ENCODE data around the gene CDCA7L.
"Not testable (repeated sequence)": the region's sequence is repeated elsewhere in the genome, so short reads cannot be mapped to it uniquely, and the experiment has no call there.

Gene CDCA7L

DNA sequence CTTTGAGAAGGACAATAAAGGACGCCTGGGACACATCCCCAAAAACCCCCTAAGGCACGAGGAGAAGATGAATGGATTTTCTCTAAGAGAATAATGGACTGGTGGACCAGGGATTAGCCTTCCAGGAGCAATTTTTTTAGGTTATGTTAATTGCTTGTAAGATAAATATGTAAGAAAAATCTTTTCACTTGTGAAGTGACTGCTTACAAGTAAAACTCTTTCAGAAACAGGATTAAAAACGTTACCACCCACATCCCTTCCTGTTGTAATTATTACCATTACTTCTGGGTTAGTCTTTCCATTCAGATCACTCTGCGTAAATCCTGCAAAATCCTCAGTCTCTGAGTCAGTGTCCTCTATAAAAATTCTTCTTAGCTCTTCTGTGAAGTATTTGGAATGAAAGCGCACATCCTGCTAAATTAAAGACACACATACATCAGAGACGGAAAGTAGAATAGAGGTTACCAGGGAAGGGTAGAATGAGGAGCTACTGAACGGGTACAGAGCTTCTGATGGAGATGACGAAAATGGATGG is 34.3 kb downstream of the CDCA7L start:
- H3K4me3 ChIP-seq (ENCODE audit: low read depth, low read length): no peak overlapping the region

GRCh38 chr7:21910253-21910652 is 35.4 kb downstream of the CDCA7L start:
- H3K4me3 ChIP-seq (ENCODE audit: low read depth, low read length): no peak overlapping the region

DNA sequence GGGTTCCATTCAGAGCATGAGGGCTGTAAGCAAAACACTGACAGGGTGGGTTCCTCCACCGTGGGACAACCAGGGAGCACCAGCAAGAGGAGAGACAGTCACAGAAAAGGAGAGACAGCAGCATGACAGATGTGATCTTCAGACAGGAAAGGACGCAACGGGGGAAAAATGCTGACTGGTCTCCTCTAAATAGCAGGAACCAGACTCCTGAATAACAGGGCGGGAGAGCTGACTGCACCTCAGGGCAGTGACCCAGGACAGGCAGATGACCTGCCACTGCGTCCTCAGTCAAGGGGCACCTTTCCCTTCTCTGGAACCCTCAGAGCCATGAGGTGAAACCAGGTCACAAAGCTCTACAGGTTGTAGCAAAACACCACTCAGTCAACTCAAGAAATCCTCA is 37.0 kb downstream of the CDCA7L start:
- no peak overlapping the region for H3K4me3 ChIP-seq (ENCODE audit: low read depth, low read length)

DNA sequence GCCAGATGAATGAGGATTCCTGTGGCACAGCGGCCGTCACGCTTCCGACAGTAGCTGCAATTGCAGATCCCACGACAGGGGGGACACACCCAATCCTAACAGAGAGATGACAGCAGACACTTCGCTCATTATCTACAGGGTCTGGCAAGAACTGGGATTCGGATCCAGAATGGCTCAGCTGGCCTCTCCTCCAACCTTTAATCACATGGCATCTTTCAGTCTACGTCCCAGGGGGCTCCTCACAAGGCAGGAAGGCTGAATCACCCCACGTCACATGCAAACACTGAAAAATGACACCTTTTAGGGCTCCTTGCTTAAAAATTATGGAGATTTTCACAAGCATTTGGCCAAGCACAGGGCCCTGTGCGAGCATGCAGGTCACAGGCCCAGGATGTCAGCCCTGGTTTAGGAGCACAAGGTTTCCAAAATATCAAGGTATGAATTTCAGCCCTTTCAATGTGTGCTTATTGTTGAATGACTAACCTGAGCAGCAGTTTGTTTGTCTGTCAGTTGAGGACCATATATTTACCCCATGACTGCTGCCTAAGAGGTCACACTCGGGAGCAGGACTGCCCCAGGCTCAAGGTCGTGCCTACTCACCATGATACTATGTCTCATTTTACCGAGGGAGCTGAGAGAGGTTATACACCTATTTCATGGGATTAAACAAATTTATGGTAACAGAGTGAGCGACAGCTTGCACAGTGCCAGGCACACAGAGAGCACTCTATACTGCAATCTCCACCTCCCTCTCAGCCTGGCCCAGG is 42.5 kb downstream of the CDCA7L start:
- H3K4me3 ChIP-seq (ENCODE audit: low read depth, low read length): no peak overlapping the region

GRCh38 chr7:21902240-21902639 is 43.5 kb downstream of the CDCA7L start:
- H3K4me3 ChIP-seq (ENCODE audit: low read depth, low read length): no peak overlapping the region

GRCh38 chr7:21898265-21898930 is 47.3 kb downstream of the CDCA7L start:
- no peak overlapping the region for H3K4me3 ChIP-seq (ENCODE audit: low read depth, low read length)

DNA sequence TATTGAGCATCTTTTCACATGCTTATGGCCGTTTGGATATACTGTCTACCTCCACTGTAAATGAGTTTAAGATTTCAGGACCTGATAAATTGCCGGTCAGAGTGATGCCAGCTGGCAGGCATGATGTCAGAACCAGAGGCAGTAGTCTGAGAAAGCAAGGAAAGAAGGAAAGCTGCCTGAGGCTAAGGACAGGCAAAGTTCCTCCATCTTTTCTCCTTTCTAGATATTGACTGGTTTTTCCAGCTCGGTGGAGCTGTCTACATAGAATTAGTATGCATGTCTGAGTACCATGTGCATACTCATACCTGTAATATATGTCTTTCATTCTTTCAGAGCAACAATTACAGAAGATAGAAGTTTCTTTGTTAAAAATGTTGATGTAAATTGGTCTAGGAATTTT is 52.3 kb downstream of the CDCA7L start:
- H3K4me3 ChIP-seq (ENCODE audit: low read depth, low read length): no peak overlapping the region

- H3K4me3 ChIP-seq (ENCODE audit: low read depth, low read length): no peak overlapping the region
Measured at GRCh38 chr7:21891291-21891690, 54.4 kb downstream of the CDCA7L start.

DNA sequence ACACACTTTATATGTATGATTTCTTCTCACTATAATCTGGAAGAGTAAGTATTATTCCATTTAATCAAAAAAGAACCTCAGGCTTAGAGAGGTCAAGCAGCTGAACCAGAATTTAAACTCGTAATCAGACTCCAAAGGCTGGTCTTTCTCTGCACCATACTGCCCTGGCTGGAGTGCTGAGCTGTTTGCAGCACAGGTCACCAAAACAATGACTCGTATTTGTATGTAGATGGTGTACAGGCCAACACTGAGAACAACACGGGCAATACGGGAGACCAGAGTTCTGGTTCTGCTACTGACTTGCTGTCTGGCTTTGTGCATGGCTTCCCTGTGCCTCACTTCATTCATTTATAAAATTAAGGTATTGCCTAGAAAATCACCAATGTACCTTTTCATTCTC is 57.9 kb downstream of the CDCA7L start:
- H3K4me3 ChIP-seq (ENCODE audit: low read depth, low read length): no peak overlapping the region

DNA sequence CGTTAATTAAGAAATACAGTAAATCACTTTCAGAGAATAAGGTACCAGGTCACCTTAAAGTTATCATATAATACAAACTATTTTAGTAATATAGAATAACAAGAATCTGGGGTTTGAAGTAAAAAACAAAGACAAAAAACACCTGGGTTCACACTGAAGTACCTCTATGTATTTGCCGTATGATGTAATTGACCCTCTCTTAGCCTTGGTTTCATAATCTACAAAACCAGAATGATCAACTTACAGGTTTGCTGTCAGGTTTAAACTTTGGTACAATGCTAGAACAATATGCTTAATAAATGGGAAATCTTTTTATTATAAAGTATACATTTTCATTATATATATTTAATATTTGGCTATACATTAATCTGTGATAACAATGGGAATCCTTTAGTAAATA is 58.3 kb downstream of the CDCA7L start:
- H3K4me3 ChIP-seq (ENCODE audit: low read depth, low read length): no peak overlapping the region

DNA sequence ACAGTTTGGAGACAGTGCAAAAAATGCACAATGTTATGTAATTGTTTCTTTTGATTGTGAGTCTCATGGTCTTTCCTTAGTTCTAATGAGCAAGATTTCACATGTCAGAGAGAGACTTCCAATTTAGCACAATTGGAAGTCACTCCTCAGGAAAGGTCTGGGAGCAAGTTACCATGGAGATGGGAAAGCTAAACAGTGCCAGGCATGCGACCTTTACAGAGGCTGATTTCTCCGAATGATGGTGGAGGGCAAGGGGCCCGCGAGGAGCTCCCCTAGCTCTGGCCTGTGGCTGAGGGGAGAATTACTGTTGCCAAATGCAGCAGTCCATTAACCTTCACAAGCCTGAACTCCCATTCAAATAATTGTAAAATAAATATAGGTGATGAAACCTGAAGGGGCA is 59.3 kb downstream of the CDCA7L start:
- H3K4me3 ChIP-seq (ENCODE audit: low read depth, low read length): no peak overlapping the region

GRCh38 chr7:21884496-21884895 is 61.2 kb downstream of the CDCA7L start:
- no peak overlapping the region for H3K4me3 ChIP-seq (ENCODE audit: low read depth, low read length)

DNA sequence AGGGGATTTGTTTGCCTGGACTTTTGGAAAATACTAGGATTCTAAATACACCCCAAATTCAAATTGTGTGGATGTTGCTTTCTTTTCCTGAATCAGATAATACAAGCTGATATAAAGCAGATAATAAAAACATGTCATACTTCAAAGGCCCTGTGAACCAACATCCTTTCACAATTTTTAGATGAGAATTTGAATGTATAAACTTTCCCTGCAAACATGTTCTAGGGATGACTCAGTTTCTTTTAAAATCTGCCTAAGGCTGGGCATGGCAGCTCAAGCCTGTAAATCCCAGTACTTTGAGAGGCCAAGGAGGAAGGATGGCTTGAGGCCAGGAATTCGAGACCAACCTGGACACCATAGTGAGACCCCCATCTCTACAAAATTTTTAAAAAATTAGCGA is 62.2 kb downstream of the CDCA7L start:
- H3K4me3 ChIP-seq (ENCODE audit: low read depth, low read length): not testable (repeated sequence)

DNA sequence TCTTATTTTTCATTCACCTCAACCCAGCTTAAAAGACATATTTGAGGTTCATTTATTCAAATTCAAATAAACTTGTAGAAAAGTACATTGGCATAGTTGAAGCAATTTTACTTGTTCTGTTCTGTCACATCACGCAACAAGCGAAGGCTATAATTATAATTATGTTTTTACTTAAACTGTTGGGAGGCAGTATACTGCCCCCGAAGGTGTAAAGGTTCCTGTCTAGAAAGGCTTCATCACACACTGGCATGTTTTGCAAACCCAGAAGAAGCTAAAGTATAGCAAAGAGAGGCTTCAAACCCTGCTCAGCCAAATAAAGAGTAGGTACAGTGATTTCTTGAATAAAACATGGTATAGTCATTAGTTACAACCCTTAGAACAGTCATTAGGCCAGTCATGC is 62.6 kb downstream of the CDCA7L start:
- H3K4me3 ChIP-seq (ENCODE audit: low read depth, low read length): no peak overlapping the region

DNA sequence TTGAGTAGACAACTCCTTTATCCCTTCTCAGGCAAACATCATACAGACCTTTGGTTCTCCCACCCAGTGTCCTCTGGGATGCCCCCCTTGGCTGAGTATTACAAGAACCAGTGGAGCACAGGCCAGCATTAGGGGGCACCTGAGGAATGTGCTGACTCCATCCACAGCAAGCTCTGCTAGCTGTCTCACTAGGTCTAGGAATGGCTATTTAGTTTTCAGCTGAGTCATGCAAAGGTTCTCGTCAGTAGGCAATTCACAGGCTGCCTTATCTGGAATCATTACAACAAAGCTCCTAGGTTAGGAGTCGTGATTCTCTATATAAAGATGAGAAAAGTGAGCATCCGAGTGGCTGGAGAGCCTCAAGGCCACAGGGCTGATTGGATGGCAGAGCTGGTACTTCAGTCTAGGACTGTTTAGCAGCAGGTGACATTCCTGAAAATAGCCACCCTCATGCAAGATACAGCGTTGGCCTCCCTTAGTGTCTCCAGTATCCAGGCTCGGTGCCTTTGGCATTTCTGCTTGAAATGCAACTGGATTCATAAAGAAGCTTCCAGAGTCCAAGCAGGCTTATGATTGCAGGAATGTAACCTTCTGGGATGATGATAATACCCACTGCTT is 75.8 kb downstream of the CDCA7L start:
- H3K4me3 ChIP-seq (ENCODE audit: low read depth, low read length): no peak overlapping the region

DNA sequence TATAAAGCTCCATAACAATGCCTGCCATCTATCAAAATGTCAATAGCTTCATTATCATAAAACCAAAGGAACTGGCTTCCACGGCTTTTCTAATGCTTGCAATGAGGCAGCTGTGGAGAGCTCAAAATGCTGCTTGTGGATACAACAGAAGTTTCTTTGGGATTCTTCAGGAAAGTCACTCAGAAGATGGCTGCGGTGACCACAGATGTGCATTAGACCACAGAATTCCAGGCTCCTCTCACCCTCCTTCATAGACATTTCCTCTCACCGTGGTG is 77.2 kb downstream of the CDCA7L start:
- no peak overlapping the region for H3K4me3 ChIP-seq (ENCODE audit: low read depth, low read length)

DNA sequence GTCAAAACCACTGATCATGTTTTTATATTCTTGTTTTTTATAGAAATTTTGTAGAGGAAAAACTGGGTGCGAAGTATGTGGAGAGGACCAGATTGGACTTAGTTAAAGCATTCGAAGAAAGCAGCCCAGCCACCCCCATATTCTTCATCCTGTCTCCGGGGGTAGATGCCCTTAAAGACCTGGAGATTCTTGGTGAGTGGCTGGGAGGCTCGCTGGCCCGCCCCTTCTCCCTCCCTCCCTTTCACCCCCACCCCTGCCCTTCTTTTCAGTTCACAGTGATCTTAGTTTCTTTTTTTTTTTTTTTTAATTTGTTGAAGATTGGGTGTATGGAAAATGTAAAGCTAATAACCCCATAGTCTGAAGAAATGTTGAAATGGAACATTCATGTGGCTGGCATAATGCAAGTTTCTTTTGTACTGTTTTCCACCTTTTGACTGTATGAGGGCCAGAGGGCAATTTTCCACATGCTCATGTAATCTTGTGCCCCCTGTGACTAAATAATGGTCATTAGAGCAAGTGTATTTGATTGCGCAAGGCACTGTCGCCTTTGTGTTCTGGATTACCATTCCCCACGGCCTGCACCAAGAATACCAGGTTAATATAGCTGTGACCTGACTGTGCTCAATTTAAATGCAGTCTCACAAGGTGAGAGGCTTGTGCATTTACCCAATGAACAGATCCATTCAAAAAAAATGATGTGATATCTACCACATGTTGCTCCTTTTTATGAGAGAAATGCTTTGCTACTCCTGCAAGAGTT is 77.7 kb downstream of the CDCA7L start:
- no peak overlapping the region for H3K4me3 ChIP-seq (ENCODE audit: low read depth, low read length)

DNA sequence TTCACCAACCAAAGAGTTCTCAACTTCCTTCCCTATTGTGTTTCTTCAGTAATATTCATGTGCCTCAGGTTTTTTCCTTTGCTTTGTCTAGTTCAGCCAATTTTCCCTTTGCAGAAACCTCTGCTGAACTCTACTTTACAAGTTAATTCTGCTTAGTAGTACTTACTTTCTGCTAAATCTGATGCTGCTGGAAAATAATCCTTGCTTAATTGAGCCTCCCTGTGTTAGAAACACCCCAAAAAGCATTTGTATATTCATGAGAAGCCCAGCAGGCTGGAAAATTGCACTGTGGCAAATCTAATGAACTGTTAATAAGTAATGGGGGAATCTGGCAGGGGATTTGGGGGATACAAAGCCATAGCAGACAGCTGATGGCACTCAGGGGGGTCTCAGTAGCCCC is 78.5 kb downstream of the CDCA7L start:
- H3K4me3 ChIP-seq (ENCODE audit: low read depth, low read length): no peak overlapping the region

DNA sequence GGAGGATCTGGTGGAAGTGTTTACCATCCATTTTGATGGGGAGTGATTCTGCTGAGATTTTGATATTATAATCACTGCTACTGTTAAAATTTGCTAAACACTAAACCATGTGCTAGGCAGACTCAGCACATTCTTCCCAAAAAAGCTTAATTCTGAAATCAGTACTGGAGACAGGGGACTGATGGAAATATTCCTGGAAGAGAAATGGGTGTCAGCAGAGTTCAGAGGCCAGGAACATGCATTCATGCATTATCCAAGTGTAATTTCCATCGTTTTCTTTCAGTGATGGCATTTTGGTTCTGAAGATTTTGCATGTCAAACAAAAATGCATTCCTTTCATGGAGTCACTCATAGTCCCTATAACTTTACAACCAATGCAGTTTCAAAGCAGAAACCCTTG is 79.0 kb downstream of the CDCA7L start:
- H3K4me3 ChIP-seq (ENCODE audit: low read depth, low read length): no peak overlapping the region

DNA sequence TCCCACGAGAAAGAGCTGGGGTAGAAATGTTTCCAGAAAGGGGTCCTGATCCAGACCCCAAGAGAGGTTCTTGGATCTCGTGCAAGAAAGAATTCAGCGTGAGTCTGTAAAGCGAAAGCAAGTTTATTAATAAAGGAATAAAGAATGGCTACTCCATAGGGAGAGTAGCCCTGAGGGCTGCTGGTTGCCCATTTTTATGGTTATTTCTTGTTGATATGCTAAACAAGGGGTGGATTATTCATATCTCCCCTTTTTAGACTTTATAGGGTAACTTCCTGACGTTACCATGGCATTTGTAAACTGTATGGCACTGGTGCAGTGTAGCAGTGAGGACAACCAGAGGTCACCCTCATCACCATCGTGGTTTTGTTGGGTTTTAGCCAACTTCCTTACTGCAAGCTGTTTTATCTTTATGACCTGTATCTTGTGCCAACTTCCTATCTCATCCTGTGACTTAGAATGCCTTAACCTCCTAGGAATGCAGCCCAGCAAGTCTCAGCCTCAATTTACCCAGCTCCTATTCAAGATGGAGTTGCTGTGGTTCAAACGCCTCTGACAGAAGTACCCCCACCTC is 80.0 kb downstream of the CDCA7L start:
- H3K4me3 ChIP-seq (ENCODE audit: low read depth, low read length): not testable (repeated sequence)

DNA sequence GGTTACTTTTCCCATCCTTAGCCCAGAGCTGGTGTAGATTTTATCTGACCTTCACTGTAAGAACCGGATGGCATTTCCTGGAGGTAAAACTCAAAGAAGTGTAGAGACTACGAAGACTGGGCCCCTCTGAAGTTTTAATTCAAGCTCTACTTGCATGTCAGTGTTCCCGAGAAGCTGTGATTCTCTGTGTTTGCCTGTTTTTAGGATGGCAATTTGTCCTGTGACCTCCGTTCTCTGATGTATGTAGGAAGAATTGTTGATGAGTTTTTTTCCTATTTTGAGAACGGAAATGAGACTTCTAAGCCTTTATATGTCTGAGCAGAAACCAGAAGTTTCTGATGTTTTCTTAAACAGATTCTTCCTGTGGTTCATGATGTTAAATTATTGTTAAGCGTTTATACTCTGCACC is 94.1 kb downstream of the CDCA7L start:
- no peak overlapping the region for H3K4me3 ChIP-seq (ENCODE audit: low read depth, low read length)

All from iPS-11a (cell line).